GM19455 (cell line): ENCODE results near the gene UBASH3A.

ENCODE experiments used
- ATAC-seq: cut with Tn5 transposase; IDR thresholded peaks from one replicate; pipeline ENCODE4 v1.9.1; 2021; ENCODE audit not compliant: unreplicated experiment

Gene UBASH3A

GRCh38 chr21:42447182-42447581 lies 43.5 kb downstream of the UBASH3A start:
- ATAC-seq, result no peak

GRCh38 chr21:42447732-42448131 lies 44.0 kb downstream of the UBASH3A start:
- ATAC-seq, result no peak

GRCh38 chr21:42448686-42449085 lies 45.0 kb downstream of the UBASH3A start:
- no peak for ATAC-seq

GRCh38 chr21:42451941-42452340 lies 48.2 kb downstream of the UBASH3A start:
- no peak for ATAC-seq

- ATAC-seq, result no peak
These were observed 48.9 kb downstream of the UBASH3A start for GRCh38 chr21:42452401-42453223.

- no peak for ATAC-seq
These were observed 49.7 kb downstream of the UBASH3A start for GRCh38 chr21:42453224-42453985.

- ATAC-seq, result no peak
These were observed 50.4 kb downstream of the UBASH3A start for GRCh38 chr21:42453986-42454570.

- no peak for ATAC-seq
These were observed 51.1 kb downstream of the UBASH3A start for GRCh38 chr21:42454786-42455185.

GRCh38 chr21:42455196-42455595 lies 51.5 kb downstream of the UBASH3A start:
- ATAC-seq, result no peak

- ATAC-seq, result no peak
These were observed 52.2 kb downstream of the UBASH3A start for GRCh38 chr21:42455754-42456440.

- no peak for ATAC-seq
These were observed 52.8 kb downstream of the UBASH3A start for GRCh38 chr21:42456457-42456856.

- ATAC-seq, result no peak
These were observed 55.4 kb downstream of the UBASH3A start for GRCh38 chr21:42459082-42459460.

GRCh38 chr21:42459546-42460215 lies 56.0 kb downstream of the UBASH3A start:
- ATAC-seq, result no peak

- ATAC-seq, result peak; percentile 67
These were observed 56.9 kb downstream of the UBASH3A start for GRCh38 chr21:42460391-42461184.

- ATAC-seq, result no peak
These were observed 57.5 kb downstream of the UBASH3A start for GRCh38 chr21:42461185-42461520.

GRCh38 chr21:42461881-42462877 lies 58.5 kb downstream of the UBASH3A start:
- ATAC-seq, result no peak

- no peak for ATAC-seq
These were observed 60.3 kb downstream of the UBASH3A start for GRCh38 chr21:42463861-42464515.
